ENCODE data around the gene NR4A1. TPM values are rescaled to one million over a fixed set of nuclear protein-coding genes. Genes with fewer than 3 reads are reported as not detected.
"Not testable (repeated sequence)": the region's sequence is repeated elsewhere in the genome, so short reads cannot be mapped to it uniquely, and the experiment has no call there.

The NR4A1 gene
- total and polyA plus RNA-seq, 7 experiments from 2014 or later, result 0.28 to 279 (median 1.1) TPM

GRCh38 chr12:52093346-52093745 lies 42.1 kb downstream of the NR4A1 start:
- H3K27ac ChIP-seq (ENCODE audit: low read depth, low read length), result no peak overlapping the region
- H3K27ac Mint-ChIP-seq, result no peak overlapping the region
- H3K27me3 ChIP-seq (ENCODE audit: control insufficient read depth in 2 of 2, insufficient read depth in 2 of 2, low read length in 2 of 2), result peaks cover 0 to 4% of the 10 kb centered on the region in 2 donors
- ChIA-PET POLR2A (no interaction called here), CTCF (no interaction called here)
- DNase-seq (no peak), ATAC-seq (no peak)
- H3K4me1 ChIP-seq (ENCODE audit: control insufficient read depth in 2 of 2, insufficient read depth in 2 of 2, low read length in 2 of 2), result no peaks in the 10 kb centered on the region
- H3K9me3 Mint-ChIP-seq, result peaks cover 0 to 1% (median 0%) of the 10 kb centered on the region in 11 donors
- intact Hi-C loops (cut with micrococcal nuclease), result no loop called here
- peaks cover 40 to 68% (median 50%) of the 10 kb centered on the region in 5 donors for H3K27me3 Mint-ChIP-seq
- H3K4me3 ChIP-seq (ENCODE audit: low read length), result no peak overlapping the region
- H3K9me3 ChIP-seq (ENCODE audit: control insufficient read depth in 2 of 3, low read length in 3 of 3), result no peaks in the 10 kb centered on the region
- H3K36me3 ChIP-seq (ENCODE audit: control insufficient read depth in 2 of 3, insufficient read depth in 3 of 3, low read length in 3 of 3), result no peaks in the 10 kb centered on the region
- H3K4me1 Mint-ChIP-seq, result no peaks in the 10 kb centered on the region
- peaks cover 0 to 3% (median 0%) of the 10 kb centered on the region in 5 donors for H3K36me3 Mint-ChIP-seq
- H3K4me3 Mint-ChIP-seq, result no peak overlapping the region

DNA sequence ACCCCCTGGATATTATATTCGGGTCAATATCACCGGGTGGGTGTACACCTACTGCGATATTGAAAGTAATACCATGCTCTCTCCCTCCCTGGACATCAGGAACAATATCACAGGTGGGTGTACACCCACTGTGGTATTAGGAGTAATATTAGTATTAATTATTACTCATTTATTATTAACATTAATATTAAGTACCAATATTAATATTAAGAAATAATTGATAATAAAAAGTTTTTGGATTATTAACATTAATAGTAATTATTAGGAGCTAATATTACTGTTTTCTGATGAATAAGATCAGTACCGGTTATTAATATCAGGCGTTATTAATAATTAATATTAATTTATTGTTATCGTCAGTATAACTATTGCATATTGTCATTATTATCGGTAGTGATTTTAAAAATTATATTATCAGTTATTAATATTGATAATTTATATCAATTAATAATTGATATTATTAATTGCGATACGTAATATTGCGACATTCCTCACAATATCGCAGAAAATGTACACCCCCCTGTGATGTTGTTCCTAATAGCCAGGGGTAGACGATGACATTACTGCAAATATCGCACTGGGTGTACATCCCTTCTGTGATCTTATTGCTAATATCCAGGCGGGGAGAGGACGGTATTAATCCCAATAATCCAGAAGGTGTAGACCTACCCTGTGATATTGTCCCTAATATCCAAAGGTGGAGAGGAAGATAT lies 45.2 kb downstream of the NR4A1 start:
- ATAC-seq, result no peak
- POLR2A ChIA-PET, result no interaction called here
- H3K4me3 Mint-ChIP-seq, result no peak overlapping the region

DNA sequence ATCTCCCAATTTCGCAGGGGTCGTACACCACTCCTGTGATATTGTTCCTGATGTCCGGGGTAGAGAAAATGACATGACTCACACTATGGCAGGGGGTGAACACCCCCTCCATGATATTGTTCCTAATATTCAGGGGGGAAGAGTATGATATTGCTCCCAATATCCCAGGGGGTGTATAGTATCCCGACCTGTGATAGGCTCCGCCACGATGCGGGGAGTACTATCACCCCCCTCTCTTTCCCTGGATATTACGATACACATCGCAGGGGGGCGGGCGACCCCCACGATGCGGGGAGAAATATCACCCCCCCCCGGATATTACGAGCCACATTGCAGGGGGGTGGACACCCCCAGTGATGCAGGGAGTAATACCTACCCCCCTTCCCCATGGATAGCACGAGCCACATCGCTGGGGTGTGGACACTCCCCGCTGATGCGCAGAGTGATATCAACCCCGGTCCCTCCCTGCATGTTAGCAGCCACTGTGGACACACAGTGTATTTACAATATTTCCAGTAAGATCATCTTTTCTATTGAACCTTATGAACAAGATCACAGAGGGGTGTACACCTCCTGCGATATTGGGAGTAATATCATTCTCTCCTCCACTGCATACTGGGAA lies 45.9 kb downstream of the NR4A1 start:
- Mint-ChIP-seq H3K4me1 (no peaks in the 10 kb centered on the region), H3K36me3 (no peaks in the 10 kb centered on the region), H3K27me3 (peaks cover 21 to 54% (median 52%) of the 10 kb centered on the region in 5 donors)

More for the DNA sequence above, 45.2 kb downstream of the NR4A1 start:
- peaks cover 0 to 2% of the 10 kb centered on the region in 2 donors for H3K27me3 ChIP-seq (ENCODE audit: control insufficient read depth in 2 of 2, insufficient read depth in 2 of 2, low read length in 2 of 2)
- CTCF ChIA-PET, result no interaction called here
- Mint-ChIP-seq H3K36me3 (no peaks in the 10 kb centered on the region), H3K27ac (no peak overlapping the region), H3K4me1 (no peaks in the 10 kb centered on the region), H3K27me3 (peaks cover 22 to 55% (median 52%) of the 10 kb centered on the region in 5 donors), H3K9me3 (peaks cover 0 to 3% (median 0%) of the 10 kb centered on the region in 11 donors)
- no peaks in the 10 kb centered on the region for H3K4me1 ChIP-seq (ENCODE audit: control insufficient read depth in 2 of 2, insufficient read depth in 2 of 2, low read length in 2 of 2)
- no peak overlapping the region for H3K4me3 ChIP-seq (ENCODE audit: low read length)
- intact Hi-C loops (cut with micrococcal nuclease), result no loop called here
- no peak overlapping the region for H3K27ac ChIP-seq (ENCODE audit: low read depth, low read length)
- H3K36me3 ChIP-seq (ENCODE audit: control insufficient read depth in 2 of 3, insufficient read depth in 3 of 3, low read length in 3 of 3), result no peaks in the 10 kb centered on the region
- no peaks in the 10 kb centered on the region for H3K9me3 ChIP-seq (ENCODE audit: control insufficient read depth in 2 of 3, low read length in 3 of 3)
- no peak for DNase-seq

DNA sequence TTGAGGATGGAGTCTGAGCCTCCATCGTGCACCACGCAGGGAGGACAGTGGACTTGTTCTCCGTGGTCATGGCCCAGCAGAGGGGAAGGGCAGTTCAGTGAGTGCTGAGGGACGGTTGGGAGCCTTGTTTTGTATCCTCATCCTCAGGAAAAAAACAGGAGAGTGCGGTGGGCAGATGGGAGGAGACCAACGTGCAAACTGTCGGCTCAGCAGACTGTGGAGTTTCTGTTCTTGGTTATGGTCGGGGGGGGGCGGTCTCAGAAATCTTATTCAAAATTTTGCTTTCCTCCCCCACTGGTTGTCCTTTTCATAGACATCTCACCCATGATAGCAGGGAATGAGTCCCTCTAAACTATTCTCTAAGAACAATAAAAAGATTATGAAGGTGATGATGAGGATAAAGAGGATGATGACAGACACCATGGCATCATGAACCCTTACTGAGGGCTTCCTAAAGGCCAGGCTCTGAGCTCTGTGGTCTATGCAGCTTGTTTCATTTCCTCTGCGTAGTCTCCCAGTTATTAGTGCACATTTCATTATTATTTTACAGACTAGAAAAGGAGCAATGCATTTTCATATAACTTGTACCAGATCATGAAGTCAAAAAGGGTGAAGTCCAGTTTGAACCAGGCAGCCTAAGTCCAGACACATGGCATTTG lies 53.3 kb downstream of the NR4A1 start:
- CTCF ChIA-PET; H3K36me3 Mint-ChIP-seq; H3K4me3 ChIP-seq (ENCODE audit: low read length); H3K9me3 ChIP-seq (ENCODE audit: control insufficient read depth in 2 of 3, low read length in 3 of 3); H3K27ac Mint-ChIP-seq; H3K27ac ChIP-seq (ENCODE audit: low read depth, low read length); H3K27me3 ChIP-seq (ENCODE audit: control insufficient read depth in 2 of 2, insufficient read depth in 2 of 2, low read length in 2 of 2); H3K4me1 ChIP-seq (ENCODE audit: control insufficient read depth in 2 of 2, insufficient read depth in 2 of 2, low read length in 2 of 2); H3K36me3 ChIP-seq (ENCODE audit: control insufficient read depth in 2 of 3, insufficient read depth in 3 of 3, low read length in 3 of 3); POLR2A ChIA-PET; DNase-seq; H3K4me3 Mint-ChIP-seq; H3K4me1 Mint-ChIP-seq; H3K9me3 Mint-ChIP-seq; ATAC-seq; intact Hi-C loops (cut with micrococcal nuclease): not testable (repeated sequence)
- peaks cover 59 to 67% (median 59%) of the 10 kb centered on the region in 5 donors for H3K27me3 Mint-ChIP-seq

More for the DNA sequence above, 45.9 kb downstream of the NR4A1 start:
- Histone ChIP-seq H3K27ac (ENCODE audit: low read depth, low read length) (no peak overlapping the region), H3K36me3 (ENCODE audit: control insufficient read depth in 2 of 3, insufficient read depth in 3 of 3, low read length in 3 of 3) (no peaks in the 10 kb centered on the region), H3K9me3 (ENCODE audit: control insufficient read depth in 2 of 3, low read length in 3 of 3) (no peaks in the 10 kb centered on the region), H3K4me1 (ENCODE audit: control insufficient read depth in 2 of 2, insufficient read depth in 2 of 2, low read length in 2 of 2) (no peaks in the 10 kb centered on the region), H3K27me3 (ENCODE audit: control insufficient read depth in 2 of 2, insufficient read depth in 2 of 2, low read length in 2 of 2) (no peaks in the 10 kb centered on the region), H3K4me3 (ENCODE audit: low read length) (no peak overlapping the region)
- DNase-seq, result no peak
- CTCF ChIA-PET, result no interaction called here
- intact Hi-C loops (cut with micrococcal nuclease), result no loop called here
- POLR2A ChIA-PET, result no interaction called here
- Mint-ChIP-seq H3K4me3 (no peak overlapping the region), H3K27ac (no peak overlapping the region), H3K9me3 (peaks cover 0 to 3% (median 0%) of the 10 kb centered on the region in 11 donors)
- no peak for ATAC-seq

Other genes starting within 250 kb of the NR4A1 start
- gene FIGNL2, start 202.7 kb upstream of the NR4A1 start, total RNA-seq, result 1 to 10 TPM in 4 of 5 experiments, under 1 TPM in 1; 0.22 to 2.1 (median 1.5) TPM
- under 1 TPM in 1 of 2 donors, not detected in 1; 0.07 TPM for gene FIGNL2, start 202.7 kb upstream of the NR4A1 start, polyA plus RNA-seq
- gene ANKRD33, start 163.3 kb upstream of the NR4A1 start, total RNA-seq, result not detected
- gene ANKRD33, start 163.3 kb upstream of the NR4A1 start, polyA plus RNA-seq, result not detected
- gene ACVRL1, start 143.9 kb upstream of the NR4A1 start, total RNA-seq, result under 1 TPM in 2 of 5 experiments, not detected in 3; 0.64 to 0.70 TPM
- gene ACVRL1, start 143.9 kb upstream of the NR4A1 start, polyA plus RNA-seq, result not detected
- gene ACVR1B, start 99.7 kb upstream of the NR4A1 start, total RNA-seq, result 10 to 100 TPM in 4 of 5 experiments, 1 to 10 TPM in 1; 4.9 to 14.8 (median 14.2) TPM
- gene ACVR1B, start 99.7 kb upstream of the NR4A1 start, polyA plus RNA-seq, result 1 to 10 TPM; 2.5 to 2.9 TPM
- 100 to 1,000 TPM in 2 of 5 experiments, 10 to 100 TPM in 2, 1 to 10 TPM in 1; 5.6 to 501 (median 33.7) TPM for gene TAMALIN, start 44.5 kb upstream of the NR4A1 start, total RNA-seq
- 1 to 10 TPM; 1.1 to 1.3 TPM for gene TAMALIN, start 44.5 kb upstream of the NR4A1 start, polyA plus RNA-seq
- 10 to 100 TPM; 20.7 to 39.7 (median 34.3) TPM for gene ATG101, start 18.5 kb downstream of the NR4A1 start, total RNA-seq
- gene ATG101, start 18.5 kb downstream of the NR4A1 start, polyA plus RNA-seq, result 10 to 100 TPM; 20.9 to 30.9 TPM
- gene SMIM41, start 28.3 kb downstream of the NR4A1 start, total RNA-seq, result under 1 TPM in 2 of 5 experiments, not detected in 3; 0.24 to 0.27 TPM
- gene SMIM41, start 28.3 kb downstream of the NR4A1 start, polyA plus RNA-seq, result not detected
- under 1 TPM in 1 of 5 experiments, not detected in 4; 0.12 TPM for gene KRT80, start 140.6 kb downstream of the NR4A1 start, total RNA-seq
- gene KRT80, start 140.6 kb downstream of the NR4A1 start, polyA plus RNA-seq, result not detected
- 10 to 100 TPM in 1 of 5 experiments, not detected in 4; 36.1 TPM for gene KRT7, start 181.8 kb downstream of the NR4A1 start, total RNA-seq
- gene KRT7, start 181.8 kb downstream of the NR4A1 start, polyA plus RNA-seq, result not detected
- 1 to 10 TPM in 1 of 5 experiments, under 1 TPM in 1, not detected in 3; 0.13 to 1.5 TPM for gene KRT86, start 223.2 kb downstream of the NR4A1 start, total RNA-seq
- not detected for gene KRT86, start 223.2 kb downstream of the NR4A1 start, polyA plus RNA-seq
- under 1 TPM in 2 of 5 experiments, not detected in 3; 0.15 to 0.21 TPM for gene KRT81, start 240.1 kb downstream of the NR4A1 start, total RNA-seq
- gene KRT81, start 240.1 kb downstream of the NR4A1 start, polyA plus RNA-seq, result not detected